ENCODE results near the gene DUSP3.
A peak's percentile ranks its signal among the peaks of the same experiment; 100 is the strongest.

Gene DUSP3

GRCh38 chr17:43723697-43724359 is 54.9 kb downstream of the DUSP3 start:
- no peak for DNase-seq

GRCh38 chr17:43722870-43723665 is 55.7 kb downstream of the DUSP3 start:
- DNase-seq: no peak

GRCh38 chr17:43722269-43722619 is 56.5 kb downstream of the DUSP3 start:
- DNase-seq: no peak

GRCh38 chr17:43721537-43722268 is 57.1 kb downstream of the DUSP3 start:
- no peak for DNase-seq

- peak; percentile 12 to 26 for DNase-seq
Observed at GRCh38 chr17:43720311-43721060, 58.3 kb downstream of the DUSP3 start.

GRCh38 chr17:43719578-43719977 is 59.2 kb downstream of the DUSP3 start:
- DNase-seq: no peak

GRCh38 chr17:43718544-43718943 is 60.2 kb downstream of the DUSP3 start:
- DNase-seq: no peak

GRCh38 chr17:43717913-43718312 is 60.9 kb downstream of the DUSP3 start:
- no peak for DNase-seq

Measured in SHP77 (cell line).